HepG2 (cell line): ENCODE results near the gene NEDD8. TPM values are rescaled to one million over a fixed set of nuclear protein-coding genes. Genes with fewer than 3 reads are reported as not detected.
A peak's percentile ranks its signal among the peaks of the same experiment; 100 is the strongest.

Experiments used
- ATAC-seq: fragments of 200-7000 bp; cut with Tn5 transposase; 3 replicates; pipeline ENCODE4 v1.9.1; 2020; ENCODE audit warnings: mild to moderate bottlenecking, moderate library complexity
- BruUV-seq: library from RNA; stranded (reverse); fragments of 400-500 nt; replicated peaks from 2 replicates; lab custom pipeline; 2021; lab: Mats Ljungman, UMichigan
- CTCF ChIA-PET: fragments of 300-600 bp; formaldehyde crosslinking; extraction: SDS; loops from one replicate; lab custom pipeline; 2021; ENCODE audit warnings: low total read pairs, inconsistent platforms, low intra/inter-chr PET ratio; lab: Yijun Ruan, JAX
- POLR2A ChIA-PET: fragments of 350-600 bp; sonication (Branson Sonifier 250); formaldehyde crosslinking; loops from one replicate; lab custom pipeline; 2020; ENCODE audit warnings: antibody characterized with exemption, inconsistent platforms; lab: Yijun Ruan, JAX
- DNase-seq: peaks from one replicate; pipeline ENCODE4 v3.0.0-alpha.2; 2015; ENCODE audit warnings: low spot score
- FAIRE-seq: peaks from 3 replicates; lab custom pipeline; 2011; peaks lifted over from hg19 to GRCh38; lab: Jason Lieb, UNC
- H2AFZ ChIP-seq: one replicate; pipeline ENCODE4 v1.6.1; 2011; ENCODE audit warnings: low read length, inconsistent platforms
- H3K27ac ChIP-seq: fragments of 300-600 bp; 3 replicates; pipeline ENCODE4 v1.8.0; 2011; ENCODE audit warnings: mixed run types, mild to moderate bottlenecking, mixed read lengths, low read length, inconsistent platforms; ENCODE audit not compliant: insufficient read depth; ENCODE audit errors: extremely low read length
- H3K27me3 ChIP-seq, 2 experiments: fragments of 200-600 bp in 1 of 2; 2 replicates in 1 of 2; 3 replicates in 1 of 2; pipeline versions ENCODE4 v1.6.0 to v1.8.0; 2011; ENCODE audit warnings: low read length in 2 of 2, mild to moderate bottlenecking in 2 of 2, moderate library complexity in 2 of 2, inconsistent platforms in 1 of 2; ENCODE audit not compliant: insufficient read depth in 2 of 2, control insufficient read depth in 1 of 2
- H3K36me3 ChIP-seq, 2 experiments: fragments of 200-600 bp in 1 of 2; replicated peaks in 1 of 2; 2 replicates in 1 of 2; 3 replicates in 1 of 2; pipeline versions ENCODE4 v1.5.1 to v1.8.0; 2011; ENCODE audit warnings: low read length in 2 of 2, inconsistent platforms in 1 of 2; ENCODE audit not compliant: insufficient read depth in 2 of 2, control insufficient read depth in 1 of 2
- H3K4me1 ChIP-seq: 2 replicates; pipeline ENCODE4 v1.5.1; 2012; ENCODE audit warnings: low read length, inconsistent platforms; ENCODE audit not compliant: insufficient read depth
- H3K4me2 ChIP-seq: 2 replicates; pipeline ENCODE4 v1.6.0; 2011; ENCODE audit warnings: low read depth, low read length, inconsistent platforms
- H3K4me3 ChIP-seq, 3 experiments: fragments of 200-600 bp in 1 of 3; sonication (generic), shearing (Covaris generic) in 1 of 3; replicated peaks in 1 of 3; 2 replicates each; pipeline ENCODE4 v1.5.1; 2011 to 2016; ENCODE audit warnings: low read length in 3 of 3, inconsistent platforms in 2 of 3, low read depth in 2 of 3, mild to moderate bottlenecking in 2 of 3, control low read depth in 1 of 3, mixed read lengths in 1 of 3; ENCODE audit not compliant: insufficient read depth in 1 of 3
- H3K79me2 ChIP-seq: one replicate; pipeline ENCODE4 v1.6.1; 2011; ENCODE audit warnings: low read length, inconsistent platforms; ENCODE audit not compliant: insufficient read depth
- H3K9ac ChIP-seq: 2 replicates; pipeline ENCODE4 v1.6.0; 2011; ENCODE audit warnings: mild to moderate bottlenecking, low read depth, low read length, inconsistent platforms; ENCODE audit not compliant: insufficient read depth
- H3K9me3 ChIP-seq: 2 replicates; pipeline ENCODE4 v1.5.1; 2012; ENCODE audit warnings: mild to moderate bottlenecking, low read length
- H4K20me1 ChIP-seq: 2 replicates; pipeline ENCODE4 v1.6.0; 2011; ENCODE audit warnings: inconsistent platforms, mild to moderate bottlenecking, low read length, moderate library complexity; ENCODE audit not compliant: insufficient read depth
- ATAD3A ChIP-seq: sonication (generic); formaldehyde crosslinking; IDR thresholded peaks from 2 replicates; pipeline ENCODE4 v1.4.0; 2020; ENCODE audit warnings: missing genetic modification reagents
- CBX1 ChIP-seq: IDR thresholded peaks from one replicate; pipeline ENCODE4 v1.6.1; 2016; ENCODE audit warnings: antibody characterized with exemption, low read depth
- CERS6 ChIP-seq: sonication (generic); formaldehyde crosslinking; IDR thresholded peaks from 2 replicates; pipeline ENCODE4 v1.5.0; 2020; ENCODE audit warnings: missing genetic modification reagents
- FOXP1 ChIP-seq, 2 experiments: fragments of 450-650 bp in 1 of 2; IDR thresholded peaks; 2 replicates each; pipeline ENCODE4 v1.6.1; 2017 to 2018; ENCODE audit warnings: antibody characterized with exemption in 1 of 2
- GPN1 ChIP-seq: sonication (generic); formaldehyde crosslinking; IDR thresholded peaks from 2 replicates; pipeline ENCODE4 v1.5.1; 2020; ENCODE audit warnings: missing genetic modification reagents, borderline replicate concordance
- MLXIP ChIP-seq: sonication (generic); formaldehyde crosslinking; IDR thresholded peaks from 2 replicates; pipeline ENCODE4 v1.9.0; 2021; ENCODE audit warnings: missing genetic modification reagents, borderline replicate concordance
- STAG1 ChIP-seq: sonication (generic); formaldehyde crosslinking; IDR thresholded peaks from 2 replicates; pipeline ENCODE4 v1.4.0; 2020; ENCODE audit warnings: missing genetic modification reagents
- ZNF101 ChIP-seq: sonication (generic); formaldehyde crosslinking; IDR thresholded peaks from 2 replicates; pipeline ENCODE4 v1.4.0; 2020; ENCODE audit warnings: mild to moderate bottlenecking, low read depth, missing genetic modification reagents, borderline replicate concordance
- ZNF446 ChIP-seq: sonication (generic); formaldehyde crosslinking; IDR thresholded peaks from 2 replicates; pipeline ENCODE4 v1.5.0; 2020; ENCODE audit warnings: mild to moderate bottlenecking, missing genetic modification reagents
- ZNF646 ChIP-seq: sonication (generic); formaldehyde crosslinking; IDR thresholded peaks from 2 replicates; pipeline ENCODE4 v1.9.0; 2021; ENCODE audit warnings: mild to moderate bottlenecking, missing genetic modification reagents
- ZNF660 ChIP-seq: sonication (generic); formaldehyde crosslinking; IDR thresholded peaks from 2 replicates; pipeline ENCODE4 v1.5.1; 2020; ENCODE audit warnings: mild to moderate bottlenecking, low read depth, missing genetic modification reagents, borderline replicate concordance
- ZNF790 ChIP-seq: sonication (generic); formaldehyde crosslinking; IDR thresholded peaks from 2 replicates; pipeline ENCODE4 v1.8.0; 2022; ENCODE audit warnings: missing genetic modification reagents, mild to moderate bottlenecking, borderline replicate concordance
- ZNF816 ChIP-seq: sonication (generic); formaldehyde crosslinking; IDR thresholded peaks from 2 replicates; pipeline ENCODE4 v1.8.0; 2022; ENCODE audit warnings: missing genetic modification reagents, mild to moderate bottlenecking, borderline replicate concordance
- WGBS: methylation state at CpG from one replicate; pipeline ENCODE4 v1.1.6; 2017; ENCODE audit warnings: low lambda C conversion rate; 5-methylcytosine and 5-hydroxymethylcytosine counted together
- in situ Hi-C: cut with HindIII; loops from 2 replicates; pipeline ENCODE4 v1.10.0; 2017; ENCODE audit warnings: low pct_unique_long_range_greater_than_20kb; ENCODE audit not compliant: extremely low pct_ligation_motif_present
- intact Hi-C: fragments of 100-400 bp; cut with micrococcal nuclease; formaldehyde crosslinking; loops from one replicate; pipeline ENCODE4 v1.10.0; 2022; ENCODE audit not compliant: unreplicated experiment
- polyA plus RNA-seq, 8 experiments: library from polyadenylated mRNA; depleted of rRNA in 3 of 8; stranded (reverse) in 7 of 8; unstranded in 1 of 8; fragments of >200 nt; fragmentation: Illumina TruSeq in 4 of 8; extraction: Trizol in 4 of 8; gene quantifications; 2 replicates each; pipeline versions ENCODE4 v1.2.1 to v1.2.3, GENCODE V29; 2011 to 2016; ENCODE audit warnings: low read depth in 4 of 8, missing spikeins in 1 of 8, mixed read lengths in 1 of 8; ENCODE audit not compliant: insufficient read depth in 1 of 8
- total RNA-seq, 5 experiments: library from RNA; depleted of rRNA; stranded (reverse); fragments of >200 nt; fragmentation: Illumina TruSeq; extraction: Trizol; gene quantifications; 2 replicates each; pipeline ENCODE4 v1.2.3, GENCODE V29; 2016; ENCODE audit warnings: low read depth in 1 of 5

The NEDD8 gene
- total and polyA plus RNA-seq, 2 of the 13 experiments (the other 11 are each of a cell fraction or from before 2014, with no cell fraction given), result 535 to 713 TPM

GRCh38 chr14:24187539-24187915 is 44.6 kb downstream of the NEDD8 start:
- ChIA-PET POLR2A (interaction anchor here (0.8 to 6.4 kb wide), 15 partner anchors 8 to 126 kb away, joined by 3 to 65 read pairs (median 19); partner anchors contain the start of genes CHMP4A, DCAF11, DHRS1 and EMC9), CTCF (no interaction called here)
- no peaks in the 10 kb centered on the region for H3K9me3 ChIP-seq
- H3K9ac ChIP-seq, result peak overlapping the region; percentile 84
- H3K4me2 ChIP-seq, result peak overlapping the region; percentile 96
- peak overlapping the region; percentile 70 to 92 (median 77) for H3K4me3 ChIP-seq
- in situ Hi-C loops (no loop called here), intact Hi-C loops (no loop called here)
- H3K79me2 ChIP-seq, result peaks cover 19% of the 10 kb centered on the region
- H2AFZ ChIP-seq, result no peak overlapping the region
- no peaks in the 10 kb centered on the region for H4K20me1 ChIP-seq
- ATAC-seq (no peak), FAIRE-seq (no peak), DNase-seq (no peak)
- H3K36me3 ChIP-seq, result peaks cover 63 to 73% of the 10 kb centered on the region in 2 experiments
- peaks cover 34% of the 10 kb centered on the region for H3K4me1 ChIP-seq
- 77% methylated on average over 2 of the region's 2 CpGs for WGBS
- BruUV-seq, result no TSS peak
- H3K27ac ChIP-seq, result no peak overlapping the region
- H3K27me3 ChIP-seq, result no peaks in the 10 kb centered on the region
- no peak for TF ChIP-seq ZNF101 (CRISPR knock-in tag)
- no peak; the same call in 1 of the 2 replicates for TF ChIP-seq ZNF646 (CRISPR knock-in tag)
- no peak for TF ChIP-seq STAG1
- TF ChIP-seq ATAD3A (CRISPR knock-in tag), result peak; percentile 48; the same call in 1 of the 2 replicates
- TF ChIP-seq FOXP1 (IDR thresholded peaks at IDR 0.05), result no peak
- TF ChIP-seq FOXP1 (CRISPR knock-in tag; IDR thresholded peaks at IDR 0.05), result no peak
- no peak for TF ChIP-seq ZNF660 (CRISPR knock-in tag)
- TF ChIP-seq MLXIP (CRISPR knock-in tag), result no peak
- no peak for TF ChIP-seq ZNF446 (CRISPR knock-in tag)
- 0 out of 2 replicates have a peak, but pooled peaks have one; percentile 69 for TF ChIP-seq GPN1 (CRISPR knock-in tag)
- 0 out of 2 replicates have a peak, but pooled peaks have one; percentile 2 for TF ChIP-seq ZNF790 (CRISPR knock-in tag)
- peak; percentile 43; the same call in 1 of the 2 replicates for TF ChIP-seq CERS6
- TF ChIP-seq CBX1, result no peak
- no peak for TF ChIP-seq ZNF816 (CRISPR knock-in tag)
